Testis (tissue), 3 donors: ENCODE measurements around the gene ZNF570. TPM values are rescaled to one million over a fixed set of nuclear protein-coding genes. Genes with fewer than 3 reads are reported as not detected.

Experiments used
- DNase-seq: peaks from one replicate; pipeline ENCODE4 v3.0.0-alpha.2; 2019
- H3K27ac ChIP-seq, 2 donors: fragments of 200-600 bp; sonication (generic); one replicate each; pipeline ENCODE4 v1.5.1; 2019
- H3K27me3 ChIP-seq: fragments of 200-600 bp; sonication (generic); one replicate; pipeline ENCODE4 v1.5.1; 2019
- H3K36me3 ChIP-seq: fragments of 200-600 bp; sonication (generic); one replicate; pipeline ENCODE4 v1.5.1; 2017; ENCODE audit warnings: low read depth; ENCODE audit errors: missing control alignments
- H3K4me1 ChIP-seq: fragments of 200-600 bp; sonication (generic); one replicate; pipeline ENCODE4 v1.5.1; 2019
- H3K4me3 ChIP-seq, 2 donors: fragments of 200-600 bp; sonication (generic); one replicate each; pipeline ENCODE4 v1.5.1; 2017 to 2019
- H3K9me3 ChIP-seq: fragments of 200-600 bp; sonication (generic); one replicate; pipeline ENCODE4 v1.5.1; 2017
- CTCF ChIP-seq, 3 experiments: fragments of 450-650 bp in 2 of 3; fragments of 200-600 bp in 1 of 3; sonication (generic) in 1 of 3; IDR thresholded peaks; one replicate each; pipeline ENCODE4 v1.5.1; 2016 to 2019; ENCODE audit warnings: antibody characterized with exemption in 3 of 3, mild to moderate bottlenecking in 2 of 3, moderate library complexity in 1 of 3
- POLR2A ChIP-seq: fragments of 450-650 bp; IDR thresholded peaks from one replicate; pipeline ENCODE4 v1.6.1; 2017; ENCODE audit warnings: antibody characterized with exemption, mild to moderate bottlenecking, moderate library complexity
- WGBS, 2 donors: methylation state at CpG; one replicate each; pipeline ENCODE4 v1.1.5; 2018; 5-methylcytosine and 5-hydroxymethylcytosine counted together
- intact Hi-C: fragments of 100-400 bp; cut with DNase I; formaldehyde crosslinking; loops from one replicate; pipeline ENCODE4 v1.15.1; 2023; ENCODE audit warnings: low total_unique reads
- polyA plus RNA-seq: library from polyadenylated mRNA; stranded (reverse); fragments of 350-450 nt; fragmentation: Illumina TruSeq; extraction: RNeasy Lipid Tissue Mini Kit (QIAGEN cat#74804); gene quantifications from one replicate; pipeline ENCODE4 v1.2.3, GENCODE V29; 2014; ENCODE audit warnings: low read depth, low replicate concordance; ENCODE audit not compliant: insufficient read depth
- total RNA-seq, 2 donors: library from RNA; depleted of rRNA; stranded (reverse); fragments of >200 nt; gene quantifications; one replicate each; pipeline ENCODE4 v1.2.3, GENCODE V29; 2016

Gene ZNF570
- total and polyA plus RNA-seq, 3 donors from 2014 or later, result 7.3 to 14.6 (median 14.3) TPM

- no peaks in the 10 kb centered on the region for H3K9me3 ChIP-seq
- H3K4me3 ChIP-seq, result peak overlapping the region; percentile 70 to 92
- TF ChIP-seq CTCF (IDR thresholded peaks at IDR 0.05), result no peak
- TF ChIP-seq POLR2A, result no peak
- no peaks in the 10 kb centered on the region for H3K27me3 ChIP-seq
- peak overlapping the region; percentile 82 to 85 for H3K27ac ChIP-seq
- no peaks in the 10 kb centered on the region for H3K36me3 ChIP-seq
- DNase-seq, result no peak
- peaks cover 7% of the 10 kb centered on the region for H3K4me1 ChIP-seq
- 30 to 35% methylated on average over 18 of the region's 18 CpGs for WGBS, 2 donors
- intact Hi-C loops, result no loop called here
Observed at GRCh38 chr19:37467608-37468090, 1.5 kb upstream of the ZNF570 start.

GRCh38 chr19:37470216-37470615 is 1.1 kb downstream of the ZNF570 start:
- WGBS, 2 donors, result 76 to 82% methylated on average over 4 of the region's 4 CpGs
- no peak for DNase-seq
- Histone ChIP-seq H3K27me3 (no peaks in the 10 kb centered on the region), H3K36me3 (no peaks in the 10 kb centered on the region), H3K27ac (no peak overlapping the region), H3K9me3 (no peaks in the 10 kb centered on the region), H3K4me3 (peak overlapping the region in 1 of 2 donors; percentile 92), H3K4me1 (peaks cover 7% of the 10 kb centered on the region)
- TF ChIP-seq CTCF (IDR thresholded peaks at IDR 0.05), result no peak
- TF ChIP-seq POLR2A, result no peak
- intact Hi-C loops, result no loop called here

GRCh38 chr19:37472165-37472564 is 3.0 kb downstream of the ZNF570 start:
- intact Hi-C loops, result no loop called here
- H3K36me3 ChIP-seq, result no peaks in the 10 kb centered on the region
- 97 to 98% methylated on average over 9 of the region's 9 CpGs for WGBS, 2 donors

GRCh38 chr19:37484406-37485168 is 15.4 kb downstream of the ZNF570 start:
- H3K9me3 ChIP-seq, result no peaks in the 10 kb centered on the region
- no peak for DNase-seq
- no peaks in the 10 kb centered on the region for H3K36me3 ChIP-seq
- no peak overlapping the region for H3K4me3 ChIP-seq
- intact Hi-C loops, result no loop called here
- TF ChIP-seq POLR2A (no peak), CTCF (IDR thresholded peaks at IDR 0.05) (no peak)
- H3K27me3 ChIP-seq, result no peaks in the 10 kb centered on the region
- no peak overlapping the region for H3K27ac ChIP-seq
- WGBS, 2 donors, result 90 to 97% methylated on average over 8 of the region's 8 CpGs
- no peaks in the 10 kb centered on the region for H3K4me1 ChIP-seq

More at GRCh38 chr19:37472165-37472564, 3.0 kb downstream of the ZNF570 start:
- no peak overlapping the region for H3K4me3 ChIP-seq
- TF ChIP-seq CTCF (IDR thresholded peaks at IDR 0.05), result no peak
- TF ChIP-seq POLR2A, result no peak
- H3K27ac ChIP-seq, result no peak overlapping the region
- peaks cover 7% of the 10 kb centered on the region for H3K4me1 ChIP-seq
- DNase-seq, result no peak
- H3K9me3 ChIP-seq, result no peaks in the 10 kb centered on the region
- H3K27me3 ChIP-seq, result no peaks in the 10 kb centered on the region

- intact Hi-C loops, result no loop called here
Observed at GRCh38 chr19:37492213-37492612, 23.1 kb downstream of the ZNF570 start.

More at GRCh38 chr19:37492213-37492612, 23.1 kb downstream of the ZNF570 start:
- H3K4me1 ChIP-seq, result no peaks in the 10 kb centered on the region
- TF ChIP-seq CTCF (IDR thresholded peaks at IDR 0.05) (no peak), POLR2A (no peak)
- H3K9me3 ChIP-seq, result no peaks in the 10 kb centered on the region
- WGBS, 2 donors, result 81 to 88% methylated on average over 3 of the region's 3 CpGs
- no peak overlapping the region for H3K27ac ChIP-seq
- no peak overlapping the region for H3K4me3 ChIP-seq
- no peaks in the 10 kb centered on the region for H3K36me3 ChIP-seq
- no peaks in the 10 kb centered on the region for H3K27me3 ChIP-seq
- DNase-seq, result no peak
